Heart left ventricle (tissue), 16 donors: ENCODE data around the gene SUPT20HL2. TPM values are rescaled to one million over a fixed set of nuclear protein-coding genes. Genes with fewer than 3 reads are reported as not detected.

Experiments
- ATAC-seq, 4 donors: fragments of 200-7000 bp; cut with Tn5 transposase; one replicate each; pipeline ENCODE4 v1.9.1; 2020 to 2022; ENCODE audit warnings: moderate library complexity in 4 of 4, mild to moderate bottlenecking in 3 of 4, moderate number of reproducible peaks in 1 of 4
- DNase-seq, 5 donors: peaks; one replicate each; pipeline ENCODE4 v3.0.0-alpha.2; 2020
- H3K27ac ChIP-seq, 12 donors: fragments of 200-600 bp; sonication (generic) in 4 of 12; one replicate each; pipeline versions ENCODE4 v1.5.0 to v1.8.0; 2016 to 2022; ENCODE audit warnings: mild to moderate bottlenecking in 2 of 12
- H3K27me3 ChIP-seq, 9 donors: fragments of 200-600 bp; sonication (generic) in 2 of 9; one replicate each; pipeline versions ENCODE4 v1.5.1 to v1.8.0; 2016 to 2022; ENCODE audit warnings: mild to moderate bottlenecking in 3 of 9
- H3K36me3 ChIP-seq, 9 donors: fragments of 200-600 bp; sonication (generic) in 2 of 9; one replicate each; pipeline versions ENCODE4 v1.5.0 to v1.8.0; 2018 to 2022; ENCODE audit warnings: mild to moderate bottlenecking in 2 of 9
- H3K4me1 ChIP-seq, 12 donors: fragments of 200-600 bp; sonication (generic) in 4 of 12; one replicate each; pipeline versions ENCODE4 v1.5.0 to v1.8.0; 2016 to 2022; ENCODE audit warnings: mild to moderate bottlenecking in 3 of 12
- H3K4me3 ChIP-seq, 12 donors: fragments of 200-600 bp; sonication (generic) in 4 of 12; one replicate each; pipeline versions ENCODE4 v1.5.0 to v1.8.0; 2017 to 2022; ENCODE audit warnings: mild to moderate bottlenecking in 9 of 12, moderate library complexity in 4 of 12
- H3K9me3 ChIP-seq, 12 donors: fragments of 200-600 bp; sonication (generic) in 4 of 12; one replicate each; pipeline versions ENCODE4 v1.5.0 to v1.8.0; 2016 to 2022; ENCODE audit warnings: mild to moderate bottlenecking in 1 of 12
- POLR2A ChIP-seq, 2 donors: fragments of 450-650 bp; IDR thresholded peaks; one replicate each; pipeline ENCODE4 v1.6.1; 2017; ENCODE audit warnings: antibody characterized with exemption in 2 of 2, mild to moderate bottlenecking in 2 of 2, moderate library complexity in 2 of 2
- WGBS, 4 donors: extraction: QIAGEN DNeasy Blood & Tissue Kit in 2 of 4; methylation state at CpG; one replicate each; pipeline versions ENCODE4 v1.1.5 to v1.1.7; 2013 to 2018; 5-methylcytosine and 5-hydroxymethylcytosine counted together
- intact Hi-C, 10 donors: fragments of 100-400 bp; cut with DNase I; formaldehyde crosslinking; loops; one replicate each; pipeline versions ENCODE4 v1.11.1 to v1.14.2; 2022
- polyA plus RNA-seq, 2 donors: library from polyadenylated mRNA; stranded (reverse); fragments of 200-250 nt; gene quantifications; one replicate each; pipeline ENCODE4 v1.2.3, GENCODE V29; 2013
- total RNA-seq, 9 donors: library from RNA; depleted of rRNA in 2 of 9; stranded (reverse); fragments of >200 nt in 2 of 9; fragmentation: NEBNext Ultra II Directional in 3 of 9; extraction: Animal tissue kit (Norgen Biotek cat#: 25700) in 3 of 9; gene quantifications; one replicate each; pipeline versions ENCODE4 v1.1.0 to v1.2.4, GENCODE V29; 2016 to 2023
- TF ChIP-seq, protein P1 (sequence below), 12 donors: fragments of 200-600 bp; sonication (generic) in 4 of 12; IDR thresholded peaks; one replicate each; pipeline versions ENCODE4 v1.5.0 to v1.8.0; 2018 to 2022; ENCODE audit warnings: antibody characterized with exemption in 12 of 12, mild to moderate bottlenecking in 5 of 12
- donor health status: ischemic (EF 13 %, LVEDD 7.1; RV severe dilation, severe dysfunction).
- donor health status: healthy with polysubstance abuse.
- donor health status: DM: no; HTN: yes; CAD: no.
- donor health status: DM: no; HTN: no; CAD: no.
- donor health status: ischemic (EF 25% LVEDD 6.9; RV normal size, moderate dysfunction).
- donor health status: ischemic (EF 25% LVEDD 5.7; RV mildly dilated, moderate dysfunction).
- donor health status: healthy.
- donor health status: DM: yes; HTN: yes; CAD: no.
- donor health status: ischemic (EF 35%, LVEDD 5.7; RV mildly dilated, moderate dysfunction).
- donor health status: nonischemic (EF 11% LVEDD 7.7; RV severe dilation, severe dysfunction).
- donor health status: DM: yes; HTN: yes; CAD: no.
- donor health status: PGD.
- donor health status: ischemic (EF 29% LVEDD 5.4; RV normal size, mild dysfunction).
- donor health status: nonischemic (EF 23%, LVEDD 6.1; RV moderate dilation, normal function).

Gene SUPT20HL2
- total and polyA plus RNA-seq, 11 donors, result 0.22 TPM; not detected in 10

DNA sequence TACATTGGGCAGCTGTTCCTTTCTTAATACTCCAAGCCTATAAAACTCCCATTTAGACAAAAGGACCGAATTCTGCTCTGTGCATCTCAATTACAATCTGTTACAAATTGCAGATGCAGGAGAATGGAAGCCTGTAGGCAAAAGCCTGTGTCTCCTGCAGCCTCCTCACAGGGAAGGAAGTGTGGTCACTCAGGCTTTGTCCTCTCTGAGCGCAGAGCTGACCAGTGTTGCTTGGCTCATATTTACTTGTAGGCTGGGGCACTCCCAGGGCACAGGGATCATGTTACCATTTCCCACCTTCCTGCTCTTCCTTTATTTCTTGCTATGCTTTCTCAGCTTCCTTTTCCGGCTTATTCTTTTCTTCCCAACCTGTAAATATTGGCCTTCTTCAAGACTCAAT is 15.7 kb downstream of the SUPT20HL2 start:
- no peak for ATAC-seq
- Histone ChIP-seq H3K4me1 (no peaks in the 10 kb centered on the region), H3K4me3 (no peak overlapping the region), H3K36me3 (no peaks in the 10 kb centered on the region), H3K9me3 (no peaks in the 10 kb centered on the region), H3K27ac (no peak overlapping the region), H3K27me3 (peaks cover 0 to 85% (median 0%) of the 10 kb centered on the region in 9 donors)
- WGBS, 4 donors, result 51 to 65% (median 59%) methylated on average over 3 of the region's 3 CpGs
- intact Hi-C loops, result no loop called here
- TF ChIP-seq, protein P1, sequence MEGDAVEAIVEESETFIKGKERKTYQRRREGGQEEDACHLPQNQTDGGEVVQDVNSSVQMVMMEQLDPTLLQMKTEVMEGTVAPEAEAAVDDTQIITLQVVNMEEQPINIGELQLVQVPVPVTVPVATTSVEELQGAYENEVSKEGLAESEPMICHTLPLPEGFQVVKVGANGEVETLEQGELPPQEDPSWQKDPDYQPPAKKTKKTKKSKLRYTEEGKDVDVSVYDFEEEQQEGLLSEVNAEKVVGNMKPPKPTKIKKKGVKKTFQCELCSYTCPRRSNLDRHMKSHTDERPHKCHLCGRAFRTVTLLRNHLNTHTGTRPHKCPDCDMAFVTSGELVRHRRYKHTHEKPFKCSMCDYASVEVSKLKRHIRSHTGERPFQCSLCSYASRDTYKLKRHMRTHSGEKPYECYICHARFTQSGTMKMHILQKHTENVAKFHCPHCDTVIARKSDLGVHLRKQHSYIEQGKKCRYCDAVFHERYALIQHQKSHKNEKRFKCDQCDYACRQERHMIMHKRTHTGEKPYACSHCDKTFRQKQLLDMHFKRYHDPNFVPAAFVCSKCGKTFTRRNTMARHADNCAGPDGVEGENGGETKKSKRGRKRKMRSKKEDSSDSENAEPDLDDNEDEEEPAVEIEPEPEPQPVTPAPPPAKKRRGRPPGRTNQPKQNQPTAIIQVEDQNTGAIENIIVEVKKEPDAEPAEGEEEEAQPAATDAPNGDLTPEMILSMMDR (IDR thresholded peaks at IDR 0.05), result no peak
- TF ChIP-seq POLR2A (IDR thresholded peaks at IDR 0.05), result no peak
- no peak for DNase-seq

DNA sequence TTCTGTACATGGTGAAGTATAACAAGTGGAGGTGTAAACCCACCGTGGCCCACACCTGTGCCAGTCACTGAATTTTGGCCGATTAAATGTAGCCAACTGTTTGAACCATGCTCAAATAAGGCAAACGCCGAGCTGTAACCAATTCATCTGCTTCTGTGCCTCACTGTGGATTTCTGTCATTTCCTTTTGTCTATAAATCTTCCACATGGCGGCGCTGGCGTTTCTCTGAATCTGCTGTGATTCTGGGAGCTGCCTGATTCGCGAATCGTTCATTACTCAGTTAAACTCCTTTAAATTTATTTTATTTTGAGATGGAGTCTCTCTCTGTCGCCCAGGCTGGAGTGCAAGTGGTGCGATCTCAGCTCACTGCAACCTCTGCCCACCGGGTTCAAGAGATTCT is 19.2 kb downstream of the SUPT20HL2 start:
- ATAC-seq, result no peak
- H3K4me3 ChIP-seq, result no peak overlapping the region
- peaks cover 0 to 81% (median 0%) of the 10 kb centered on the region in 9 donors for H3K27me3 ChIP-seq
- H3K27ac ChIP-seq, result peak overlapping the region in 1 of 12 donors; percentile 66
- H3K4me1 ChIP-seq, result peaks cover 0 to 4% (median 0%) of the 10 kb centered on the region in 12 donors
- H3K9me3 ChIP-seq, result no peaks in the 10 kb centered on the region
- no peaks in the 10 kb centered on the region for H3K36me3 ChIP-seq
- TF ChIP-seq, protein P1 (IDR thresholded peaks at IDR 0.05), result peak in 4 of 12 donors; percentile 9 to 33 (median 20)
- no peak for TF ChIP-seq POLR2A (IDR thresholded peaks at IDR 0.05)
- 41 to 53% (median 45%) methylated on average over 13 of the region's 13 CpGs for WGBS, 4 donors
- intact Hi-C loops, result no loop called here
- peak in 1 of 5 donors; percentile 22 for DNase-seq

DNA sequence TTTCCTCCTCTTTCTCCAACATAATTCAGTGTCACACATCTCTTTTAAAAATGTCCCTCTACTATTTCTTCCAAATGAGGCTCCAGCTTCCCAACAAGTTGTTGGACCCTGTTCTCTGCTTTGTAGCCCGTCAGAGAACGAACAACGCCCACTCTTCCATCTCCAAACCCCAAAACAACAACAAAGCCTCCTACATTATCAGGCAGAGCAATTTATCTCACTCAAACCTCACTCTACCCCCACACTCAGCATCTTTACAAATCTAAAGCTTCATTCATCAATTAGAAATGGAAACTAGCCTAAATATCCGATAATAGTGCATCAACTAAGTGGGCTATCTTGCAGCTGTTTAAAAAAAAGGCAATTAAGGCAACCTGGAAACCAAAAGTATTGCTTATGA is 20.5 kb downstream of the SUPT20HL2 start:
- Histone ChIP-seq H3K4me1 (peaks cover 0 to 4% (median 0%) of the 10 kb centered on the region in 12 donors), H3K27ac (peak overlapping the region in 1 of 12 donors; percentile 66), H3K36me3 (no peaks in the 10 kb centered on the region), H3K4me3 (no peak overlapping the region), H3K9me3 (no peaks in the 10 kb centered on the region), H3K27me3 (peaks cover 0 to 81% (median 0%) of the 10 kb centered on the region in 9 donors)
- intact Hi-C loops, result no loop called here
- WGBS, 4 donors, result 75 to 90% (median 80%) methylated on average over 4 of the region's 4 CpGs
- no peak for DNase-seq
- no peak for ATAC-seq
- no peak for TF ChIP-seq POLR2A (IDR thresholded peaks at IDR 0.05)
- TF ChIP-seq, protein P1 (IDR thresholded peaks at IDR 0.05), result no peak

DNA sequence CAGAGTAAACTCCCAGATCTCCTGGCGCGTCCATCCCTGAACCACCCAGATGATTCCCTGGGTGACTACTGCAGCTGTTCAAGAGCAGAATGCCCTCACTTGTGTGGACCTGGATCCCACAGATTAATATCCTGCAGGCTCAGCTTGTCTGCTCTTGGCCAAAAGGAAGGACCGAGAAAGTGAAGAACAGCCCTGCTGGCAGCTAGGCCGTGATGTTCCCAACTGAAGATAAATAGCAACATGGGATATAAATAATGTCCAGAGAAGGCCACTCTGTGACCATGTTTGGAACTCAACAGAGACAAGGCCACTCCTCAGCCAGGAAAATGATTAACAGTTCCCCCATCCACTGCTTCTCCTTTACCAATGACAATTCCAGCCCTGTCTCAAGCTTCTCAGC is 21.5 kb downstream of the SUPT20HL2 start:
- Histone ChIP-seq H3K9me3 (no peaks in the 10 kb centered on the region), H3K27ac (peak overlapping the region in 1 of 12 donors; percentile 66), H3K4me3 (no peak overlapping the region), H3K4me1 (peaks cover 0 to 4% (median 0%) of the 10 kb centered on the region in 12 donors), H3K27me3 (peaks cover 0 to 70% (median 0%) of the 10 kb centered on the region in 9 donors), H3K36me3 (no peaks in the 10 kb centered on the region)
- TF ChIP-seq, protein P1 (IDR thresholded peaks at IDR 0.05), result no peak
- TF ChIP-seq POLR2A (IDR thresholded peaks at IDR 0.05), result no peak
- ATAC-seq (peak in 3 of 4 donors; percentile 33 to 71 (median 59)), DNase-seq (no peak)
- intact Hi-C loops, result no loop called here
- WGBS, 4 donors, result 56 to 73% (median 63%) methylated on average over 3 to 4 of the region's 4 CpGs
